ENCODE data around the gene MUC13.

DNA sequence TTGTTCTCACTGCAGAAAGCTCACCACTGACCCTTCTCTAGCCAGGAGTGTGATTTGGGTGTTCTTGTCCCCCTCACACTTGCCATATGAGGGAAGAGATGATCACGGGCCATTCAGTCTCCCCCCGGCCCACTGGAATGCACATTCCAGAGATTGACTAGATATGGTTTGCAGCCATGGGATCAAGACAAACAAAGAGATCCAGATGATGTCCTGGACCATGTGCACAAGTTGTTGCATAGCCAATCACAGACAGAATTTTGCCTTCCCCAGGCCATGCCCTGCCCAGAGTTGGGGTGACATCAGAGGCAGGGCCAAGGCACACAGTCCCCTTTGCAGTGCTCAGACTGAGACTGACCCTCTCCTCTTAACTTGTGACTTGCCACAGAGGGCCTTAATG lies 14.8 kb downstream of the MUC13 start:
- TF ChIP-seq YY1 (IDR thresholded peaks at IDR 0.05; ENCODE audit: insufficient read depth, insufficient read length) = no peak
- TF ChIP-seq SUZ12 (IDR thresholded peaks at IDR 0.05; ENCODE audit: extremely low read depth, insufficient read depth, insufficient read length) = no peak
- no peak for TF ChIP-seq ZNF274 (IDR thresholded peaks at IDR 0.05; ENCODE audit: low read depth, low read length)
